GM12878 (cell line): ENCODE results near the gene LITAF.

Experiments
- DPF2 ChIP-seq: fragments of 450-650 bp; IDR thresholded peaks from 2 replicates; pipeline ENCODE4 v1.6.1; 2017; ENCODE audit warnings: mild to moderate bottlenecking
- FOS ChIP-seq: IDR thresholded peaks from 3 replicates; pipeline ENCODE4 v1.6.1; 2011; ENCODE audit warnings: borderline replicate concordance; ENCODE audit not compliant: insufficient read length; ENCODE audit errors: extremely low read depth
- GABPA ChIP-seq: IDR thresholded peaks from 2 replicates; pipeline ENCODE4 v1.6.1; 2014; ENCODE audit warnings: antibody characterized with exemption, low read depth, mild to moderate bottlenecking, inconsistent platforms
- HCFC1 ChIP-seq: fragments of 150-350 bp; IDR thresholded peaks from 2 replicates; pipeline ENCODE4 v1.6.1; 2014; ENCODE audit warnings: low read length
- REST ChIP-seq: IDR thresholded peaks from 2 replicates; pipeline ENCODE4 v1.6.1; 2012; ENCODE audit warnings: mild to moderate bottlenecking, low read depth, low read length
- STAT3 ChIP-seq: IDR thresholded peaks from 2 replicates; pipeline ENCODE4 v1.6.1; 2011; ENCODE audit warnings: low read depth, low read length, improper control_type of control experiment
- TCF12 ChIP-seq: IDR thresholded peaks from 2 replicates; pipeline ENCODE4 v1.6.1; 2011; ENCODE audit warnings: low read depth, mild to moderate bottlenecking, low read length
- TF ChIP-seq, protein P1 (sequence below): fragments of 450-650 bp; IDR thresholded peaks from 2 replicates; pipeline ENCODE4 v1.6.1; 2017; ENCODE audit warnings: mild to moderate bottlenecking, moderate library complexity
- TF ChIP-seq, protein P2 (sequence below), 3 experiments: IDR thresholded peaks in 2 of 3; conservative IDR thresholded peaks in 1 of 3; 2 replicates each; pipeline ENCODE4 v1.5.1; 2011; ENCODE audit warnings: low read depth in 3 of 3, low read length in 3 of 3, mild to moderate bottlenecking in 3 of 3, control low read depth in 2 of 3, moderate library complexity in 2 of 3, inconsistent platforms in 1 of 3, mixed read lengths in 1 of 3; ENCODE audit not compliant: control insufficient read depth in 2 of 3, insufficient read depth in 1 of 3; ENCODE audit errors: extremely low read depth in 1 of 3

GRCh38 chr16:11611871-11612664 is 25.3 kb upstream of the LITAF start:
- TF ChIP-seq FOS, result no peak
- TF ChIP-seq, protein P1, sequence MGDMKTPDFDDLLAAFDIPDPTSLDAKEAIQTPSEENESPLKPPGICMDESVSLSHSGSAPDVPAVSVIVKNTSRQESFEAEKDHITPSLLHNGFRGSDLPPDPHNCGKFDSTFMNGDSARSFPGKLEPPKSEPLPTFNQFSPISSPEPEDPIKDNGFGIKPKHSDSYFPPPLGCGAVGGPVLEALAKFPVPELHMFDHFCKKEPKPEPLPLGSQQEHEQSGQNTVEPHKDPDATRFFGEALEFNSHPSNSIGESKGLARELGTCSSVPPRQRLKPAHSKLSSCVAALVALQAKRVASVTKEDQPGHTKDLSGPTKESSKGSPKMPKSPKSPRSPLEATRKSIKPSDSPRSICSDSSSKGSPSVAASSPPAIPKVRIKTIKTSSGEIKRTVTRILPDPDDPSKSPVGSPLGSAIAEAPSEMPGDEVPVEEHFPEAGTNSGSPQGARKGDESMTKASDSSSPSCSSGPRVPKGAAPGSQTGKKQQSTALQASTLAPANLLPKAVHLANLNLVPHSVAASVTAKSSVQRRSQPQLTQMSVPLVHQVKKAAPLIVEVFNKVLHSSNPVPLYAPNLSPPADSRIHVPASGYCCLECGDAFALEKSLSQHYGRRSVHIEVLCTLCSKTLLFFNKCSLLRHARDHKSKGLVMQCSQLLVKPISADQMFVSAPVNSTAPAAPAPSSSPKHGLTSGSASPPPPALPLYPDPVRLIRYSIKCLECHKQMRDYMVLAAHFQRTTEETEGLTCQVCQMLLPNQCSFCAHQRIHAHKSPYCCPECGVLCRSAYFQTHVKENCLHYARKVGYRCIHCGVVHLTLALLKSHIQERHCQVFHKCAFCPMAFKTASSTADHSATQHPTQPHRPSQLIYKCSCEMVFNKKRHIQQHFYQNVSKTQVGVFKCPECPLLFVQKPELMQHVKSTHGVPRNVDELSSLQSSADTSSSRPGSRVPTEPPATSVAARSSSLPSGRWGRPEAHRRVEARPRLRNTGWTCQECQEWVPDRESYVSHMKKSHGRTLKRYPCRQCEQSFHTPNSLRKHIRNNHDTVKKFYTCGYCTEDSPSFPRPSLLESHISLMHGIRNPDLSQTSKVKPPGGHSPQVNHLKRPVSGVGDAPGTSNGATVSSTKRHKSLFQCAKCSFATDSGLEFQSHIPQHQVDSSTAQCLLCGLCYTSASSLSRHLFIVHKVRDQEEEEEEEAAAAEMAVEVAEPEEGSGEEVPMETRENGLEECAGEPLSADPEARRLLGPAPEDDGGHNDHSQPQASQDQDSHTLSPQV, result no peak
- TF ChIP-seq GABPA, result no peak
- no peak for TF ChIP-seq STAT3
- TF ChIP-seq, protein P2, sequence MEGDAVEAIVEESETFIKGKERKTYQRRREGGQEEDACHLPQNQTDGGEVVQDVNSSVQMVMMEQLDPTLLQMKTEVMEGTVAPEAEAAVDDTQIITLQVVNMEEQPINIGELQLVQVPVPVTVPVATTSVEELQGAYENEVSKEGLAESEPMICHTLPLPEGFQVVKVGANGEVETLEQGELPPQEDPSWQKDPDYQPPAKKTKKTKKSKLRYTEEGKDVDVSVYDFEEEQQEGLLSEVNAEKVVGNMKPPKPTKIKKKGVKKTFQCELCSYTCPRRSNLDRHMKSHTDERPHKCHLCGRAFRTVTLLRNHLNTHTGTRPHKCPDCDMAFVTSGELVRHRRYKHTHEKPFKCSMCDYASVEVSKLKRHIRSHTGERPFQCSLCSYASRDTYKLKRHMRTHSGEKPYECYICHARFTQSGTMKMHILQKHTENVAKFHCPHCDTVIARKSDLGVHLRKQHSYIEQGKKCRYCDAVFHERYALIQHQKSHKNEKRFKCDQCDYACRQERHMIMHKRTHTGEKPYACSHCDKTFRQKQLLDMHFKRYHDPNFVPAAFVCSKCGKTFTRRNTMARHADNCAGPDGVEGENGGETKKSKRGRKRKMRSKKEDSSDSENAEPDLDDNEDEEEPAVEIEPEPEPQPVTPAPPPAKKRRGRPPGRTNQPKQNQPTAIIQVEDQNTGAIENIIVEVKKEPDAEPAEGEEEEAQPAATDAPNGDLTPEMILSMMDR (IDR thresholded peaks at IDR 0.05 in 2 of 3, conservative IDR thresholded peaks at IDR 0.05 in 1 of 3; ENCODE audit: control insufficient read depth in 2 of 3, extremely low read depth in 1 of 3, insufficient read depth in 1 of 3, low read depth in 3 of 3, low read length in 3 of 3), result no peak
- no peak for TF ChIP-seq REST
- TF ChIP-seq HCFC1, result no peak
- TF ChIP-seq DPF2, result no peak
- no peak for TF ChIP-seq TCF12
